SKM-1 treated with dmso at 0.1 percent for 144 hours (cell line): ENCODE results near the gene ACSF2.
"Not testable (repeated sequence)": the region's sequence is repeated elsewhere in the genome, so short reads cannot be mapped to it uniquely, and the experiment has no call there.

Source experiments
- DNase-seq: peaks from one replicate; lab custom pipeline; 2025; ENCODE audit not compliant: unreplicated experiment; lab: John Stamatoyannopoulos, UW

The ACSF2 gene

DNA sequence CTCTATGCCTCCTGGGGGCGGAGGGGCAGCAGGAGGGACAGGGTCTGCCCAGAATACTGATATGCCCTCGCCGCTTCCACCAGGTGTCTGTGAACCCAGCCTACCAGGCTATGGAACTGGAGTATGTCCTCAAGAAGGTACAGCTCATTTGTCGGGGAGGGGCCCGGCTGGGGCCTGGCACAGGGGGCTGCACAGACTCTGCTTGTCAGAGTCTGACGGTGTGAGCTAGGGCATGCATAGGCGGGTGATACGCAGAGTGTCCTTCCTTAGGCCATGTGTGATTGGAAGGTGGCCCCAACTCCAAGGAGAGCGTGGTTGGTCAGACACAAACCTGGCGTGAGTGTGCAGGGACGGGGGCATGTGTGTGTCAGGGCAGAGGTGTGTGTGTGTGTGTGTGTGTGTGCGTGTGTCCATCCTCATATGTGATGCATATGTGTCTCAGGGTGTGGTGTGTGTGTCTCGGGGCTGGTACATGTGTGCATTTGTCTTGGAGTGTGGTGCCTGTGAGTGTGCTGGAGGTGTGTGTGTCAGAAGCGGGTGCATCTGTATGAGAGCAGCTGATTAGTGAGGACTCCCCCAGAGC is 35.6 kb downstream of the ACSF2 start:
- DNase-seq = no peak

- DNase-seq = no peak
Observed at GRCh38 chr17:50462446-50462845, 36.4 kb downstream of the ACSF2 start.

- DNase-seq = no peak
Observed at GRCh38 chr17:50464121-50464520, 38.1 kb downstream of the ACSF2 start.

GRCh38 chr17:50464736-50465135 is 38.7 kb downstream of the ACSF2 start:
- DNase-seq = no peak

DNA sequence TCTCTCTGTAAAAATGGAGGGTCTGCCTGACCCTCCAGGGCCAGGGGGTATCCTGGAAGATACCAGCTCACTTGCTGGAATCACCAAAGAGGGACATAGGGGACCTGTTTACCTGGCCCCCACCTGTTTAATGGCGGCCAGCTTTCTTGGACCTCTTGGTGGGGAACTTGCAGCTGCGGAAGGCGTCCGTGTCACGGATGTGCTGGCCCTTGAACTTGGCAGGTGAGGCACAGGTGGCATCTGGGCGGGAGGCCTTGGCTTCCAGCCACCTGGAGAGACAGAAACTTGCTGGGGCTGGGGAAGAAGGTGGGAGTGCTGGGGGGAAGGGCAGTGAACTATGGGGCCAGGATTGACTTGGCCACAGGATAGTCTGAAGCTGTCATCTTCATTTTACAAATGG is 39.2 kb downstream of the ACSF2 start:
- DNase-seq = no peak

- DNase-seq = no peak
Observed at GRCh38 chr17:50465635-50466034, 39.6 kb downstream of the ACSF2 start.

- DNase-seq = no peak
Observed at GRCh38 chr17:50466371-50467113, 40.5 kb downstream of the ACSF2 start.

GRCh38 chr17:50467114-50467854 is 41.3 kb downstream of the ACSF2 start:
- no peak for DNase-seq

GRCh38 chr17:50467855-50468303 is 41.9 kb downstream of the ACSF2 start:
- DNase-seq = no peak

DNA sequence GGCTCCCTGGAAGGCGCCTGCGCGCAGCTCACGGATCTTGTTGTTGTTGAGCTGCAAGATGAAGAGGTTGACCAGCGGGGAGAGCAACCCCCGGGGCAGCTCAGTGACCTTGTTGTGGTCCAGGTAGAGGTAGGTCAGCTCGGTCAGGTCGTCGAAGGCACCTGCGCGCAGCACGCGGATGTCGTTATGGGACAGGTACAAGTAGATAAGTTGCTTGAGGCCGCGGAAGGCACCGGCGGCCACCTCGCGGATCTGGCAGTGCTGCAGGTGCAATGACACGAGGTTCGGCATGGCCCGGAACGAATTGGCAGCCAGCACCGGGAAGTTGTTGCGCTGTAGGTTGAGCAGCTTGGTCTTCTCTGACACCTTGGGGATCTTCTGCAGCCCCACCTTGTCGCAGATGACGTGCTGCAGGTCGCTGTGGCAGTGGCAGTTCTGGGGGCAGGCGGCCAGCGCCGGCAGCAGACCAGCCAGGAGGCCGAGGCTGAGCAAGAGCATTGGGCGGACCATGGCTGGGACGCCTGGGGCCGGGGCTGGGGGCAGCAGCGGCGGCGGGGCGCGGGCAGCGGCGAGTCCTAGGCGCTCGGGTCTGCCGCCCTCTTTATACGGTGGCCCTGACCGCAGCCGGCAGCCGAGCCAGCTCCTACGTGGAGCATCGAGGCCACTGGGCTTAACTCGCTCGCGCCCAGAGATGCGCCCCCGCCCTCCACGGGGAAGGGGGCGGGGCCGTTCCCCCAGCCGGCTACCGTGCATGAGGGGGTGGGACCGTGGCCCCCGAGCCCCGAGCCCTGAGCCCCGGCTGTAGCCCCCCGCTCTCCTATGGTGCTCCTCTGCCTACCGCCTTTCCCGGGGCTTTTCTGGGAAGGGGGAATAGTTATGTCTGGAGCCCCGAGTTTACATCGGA is 42.5 kb downstream of the ACSF2 start, which contains the start of gene CHAD:
TSS of gene CHAD (minus strand) at position 577 of the 904 bp plus-strand sequence. CDS start at position 510, 67 bp downstream.
- no peak for DNase-seq

DNA sequence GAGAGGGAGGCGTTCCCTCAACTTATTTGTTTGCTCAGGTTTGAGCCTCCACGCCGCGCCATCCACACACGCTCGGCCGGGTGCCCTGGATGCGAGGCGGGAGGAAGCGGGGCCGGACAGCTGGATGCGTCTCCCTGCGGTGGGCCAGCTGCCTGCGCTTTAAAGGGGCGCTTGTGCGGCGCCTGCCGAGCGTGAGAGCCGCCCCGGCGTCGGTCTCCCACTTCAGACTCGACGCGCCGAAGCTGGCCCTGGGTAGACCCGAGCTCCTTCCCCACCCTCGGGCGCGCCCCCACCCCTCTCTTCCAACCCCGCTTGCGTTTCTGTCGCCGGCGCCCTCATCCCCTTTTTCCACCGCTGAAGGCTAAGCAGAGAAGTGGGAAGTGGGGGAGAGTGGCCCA is 43.2 kb downstream of the ACSF2 start:
- no peak for DNase-seq

DNA sequence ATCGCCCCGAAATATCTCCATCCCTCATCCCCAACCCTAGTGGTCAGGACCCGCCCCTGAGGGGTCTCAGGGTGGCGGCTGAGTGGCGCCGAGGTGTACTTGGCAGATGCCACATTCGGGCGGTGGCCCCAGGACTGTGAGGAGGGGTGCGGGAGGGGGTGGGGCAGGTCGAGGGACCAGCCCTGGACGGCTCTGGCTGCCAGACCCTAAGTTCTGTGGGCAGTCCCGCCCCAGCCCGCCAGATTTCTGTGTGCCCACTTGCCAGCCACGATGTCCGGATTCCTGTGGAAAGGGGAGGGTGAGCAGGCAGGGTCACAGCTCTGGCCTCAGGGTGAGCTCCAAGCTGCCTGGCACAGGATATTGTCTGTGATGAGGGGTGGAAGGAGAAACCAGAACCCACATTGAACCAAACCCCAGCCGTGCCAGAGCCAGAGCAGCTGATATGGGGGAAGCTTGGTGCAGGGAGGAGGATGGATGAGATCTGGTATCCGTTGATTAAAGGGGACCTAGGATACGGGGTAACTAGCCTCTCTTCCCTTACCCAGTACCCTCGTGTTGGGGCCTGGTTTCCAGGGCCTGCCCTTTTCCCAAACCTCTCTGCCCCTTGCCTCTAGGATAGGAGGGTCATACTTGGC is 43.8 kb downstream of the ACSF2 start:
- no peak for DNase-seq

DNA sequence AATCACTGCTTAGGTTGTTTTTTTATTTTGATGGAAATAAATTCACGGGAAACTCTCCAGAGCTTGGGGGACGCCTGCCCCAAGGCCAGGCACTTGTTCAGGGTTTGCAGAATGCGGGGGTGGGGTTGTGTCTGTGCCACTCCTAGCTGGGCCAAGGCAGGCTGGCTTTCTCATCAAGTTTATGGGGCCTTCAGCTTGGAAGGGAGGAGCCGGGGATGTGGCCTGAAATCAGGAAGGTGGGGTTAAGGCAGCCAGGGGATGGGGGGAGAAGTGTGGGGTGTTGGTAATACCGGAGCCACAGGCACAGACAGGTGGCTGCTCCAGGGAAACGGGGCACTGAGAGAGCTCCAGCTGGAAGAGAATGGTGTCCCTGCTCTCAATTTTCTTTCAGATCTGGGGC is 44.4 kb downstream of the ACSF2 start:
- no peak for DNase-seq

- no peak for DNase-seq
Observed at GRCh38 chr17:50471009-50471905, 45.2 kb downstream of the ACSF2 start.

DNA sequence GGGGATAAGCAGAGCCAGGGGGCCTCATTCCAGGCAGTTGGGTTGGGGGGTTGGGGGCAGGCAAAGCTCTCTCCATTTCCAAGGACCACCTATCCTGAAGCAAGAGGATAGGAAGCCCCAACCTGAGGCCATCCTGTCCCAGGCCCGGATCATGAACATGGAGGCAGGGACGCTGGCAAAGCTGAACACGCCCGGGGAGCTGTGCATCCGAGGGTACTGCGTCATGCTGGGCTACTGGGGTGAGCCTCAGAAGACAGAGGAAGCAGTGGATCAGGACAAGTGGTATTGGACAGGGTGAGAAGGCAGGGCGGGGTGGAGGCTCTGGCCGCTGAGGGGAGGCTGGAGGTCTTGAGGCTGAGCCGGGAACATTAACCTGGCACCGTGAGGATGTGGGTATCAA is 46.3 kb downstream of the ACSF2 start:
- no peak for DNase-seq

GRCh38 chr17:50472761-50473161 is 46.7 kb downstream of the ACSF2 start:
- not testable (repeated sequence) for DNase-seq

GRCh38 chr17:50473901-50474300 is 47.9 kb downstream of the ACSF2 start:
- DNase-seq = no peak

DNA sequence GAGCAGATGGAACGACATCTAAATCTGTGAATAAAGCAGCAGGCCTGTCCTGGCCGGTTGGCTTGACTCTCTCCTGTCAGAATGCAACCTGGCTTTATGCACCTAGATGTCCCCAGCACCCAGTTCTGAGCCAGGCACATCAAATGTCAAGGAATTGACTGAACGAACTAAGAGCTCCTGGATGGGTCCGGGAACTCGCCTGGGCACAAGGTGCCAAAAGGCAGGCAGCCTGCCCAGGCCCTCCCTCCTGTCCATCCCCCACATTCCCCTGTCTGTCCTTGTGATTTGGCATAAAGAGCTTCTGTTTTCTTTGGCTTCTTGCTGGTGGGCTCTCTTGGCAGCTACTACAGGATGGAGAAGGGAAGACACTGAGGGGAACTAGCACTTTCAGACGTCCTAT is 48.5 kb downstream of the ACSF2 start:
- DNase-seq = no peak

DNA sequence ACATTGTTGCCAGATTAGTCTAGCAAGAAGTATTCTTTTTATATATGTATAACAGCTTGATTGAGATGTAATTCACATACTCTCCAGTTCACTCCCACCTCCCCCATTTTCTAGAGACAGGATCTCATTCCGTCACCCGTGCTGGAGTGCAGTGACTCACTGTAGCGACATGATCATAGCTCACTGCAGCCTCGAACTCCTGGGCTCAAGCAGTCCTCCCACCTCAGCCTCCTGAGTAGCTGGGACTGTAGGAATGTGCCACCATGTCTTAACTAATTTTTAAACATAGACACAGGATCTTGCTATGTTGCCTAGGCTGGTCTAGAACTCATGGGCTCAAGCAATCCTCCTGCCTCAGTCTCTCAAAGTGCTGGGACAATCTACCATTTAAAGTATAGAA is 49.3 kb downstream of the ACSF2 start:
- DNase-seq = no peak
